GM23338 (cell line): Measurements from ENCODE around the gene WNT2. TPM values are rescaled to one million over a fixed set of nuclear protein-coding genes. Genes with fewer than 3 reads are reported as not detected.
A peak's percentile ranks its signal among the peaks of the same experiment; 100 is the strongest.

Experiments
- ATAC-seq: fragments of 200-7000 bp; cut with Tn5 transposase; 3 replicates; pipeline ENCODE4 v1.9.1; 2020
- DNase-seq: peaks from one replicate; pipeline ENCODE4 v3.0.0-alpha.2; 2015; ENCODE audit warnings: low spot score
- H2AFZ ChIP-seq: fragments of 200-600 bp; sonication (generic); 2 replicates; pipeline ENCODE4 v1.8.0; 2016; ENCODE audit warnings: antibody characterized with exemption, mild to moderate bottlenecking, moderate library complexity
- H3F3A ChIP-seq: fragments of 200-600 bp; sonication (generic); replicated peaks from 2 replicates; pipeline ENCODE4 v1.8.0; 2017; ENCODE audit warnings: antibody characterized with exemption, mixed run types, low read depth
- H3K27ac ChIP-seq: fragments of 200-600 bp; sonication (generic); 2 replicates; pipeline ENCODE4 v1.6.1; 2016; ENCODE audit warnings: low read depth
- H3K27me3 ChIP-seq: fragments of 200-600 bp; sonication (generic); 2 replicates; pipeline ENCODE4 v1.8.0; 2016; ENCODE audit warnings: mild to moderate bottlenecking, mixed run types, moderate library complexity; ENCODE audit not compliant: insufficient read depth
- H3K36me3 ChIP-seq: fragments of 200-600 bp; sonication (generic); 2 replicates; pipeline ENCODE4 v1.8.0; 2016; ENCODE audit warnings: mild to moderate bottlenecking; ENCODE audit not compliant: insufficient read depth
- H3K4me1 ChIP-seq: fragments of 200-600 bp; sonication (generic); 2 replicates; pipeline ENCODE4 v1.8.0; 2016; ENCODE audit warnings: mild to moderate bottlenecking, moderate library complexity; ENCODE audit not compliant: insufficient read depth
- H3K4me2 ChIP-seq: fragments of 200-600 bp; sonication (generic); 2 replicates; pipeline ENCODE4 v1.7.1; 2017; ENCODE audit warnings: mixed run types
- H3K4me3 ChIP-seq: fragments of 200-600 bp; sonication (generic); 2 replicates; pipeline ENCODE4 v1.6.1; 2016; ENCODE audit warnings: mixed run types
- H3K79me2 ChIP-seq: fragments of 200-600 bp; sonication (generic); replicated peaks from 2 replicates; pipeline ENCODE4 v1.8.0; 2017; ENCODE audit warnings: mild to moderate bottlenecking; ENCODE audit not compliant: insufficient read depth
- H3K9me2 ChIP-seq: fragments of 200-600 bp; sonication (generic); 2 replicates; pipeline ENCODE4 v1.8.0; 2017; ENCODE audit not compliant: insufficient read depth
- H4K20me1 ChIP-seq: fragments of 200-600 bp; sonication (generic); replicated peaks from 2 replicates; pipeline ENCODE4 v1.8.0; 2017; ENCODE audit warnings: mild to moderate bottlenecking; ENCODE audit not compliant: insufficient read depth
- H3K27ac Mint-ChIP-seq: 2 replicates; pipeline ENCODE4 v1.8.0; 2020; ENCODE audit warnings: inconsistent platforms, mild to moderate bottlenecking, moderate library complexity, mixed read lengths
- H3K27me3 Mint-ChIP-seq: 3 replicates; pipeline ENCODE4 v1.8.0; 2022; ENCODE audit warnings: low read depth, mild to moderate bottlenecking, moderate library complexity, mixed read lengths, inconsistent platforms; ENCODE audit not compliant: insufficient read depth, poor library complexity
- H3K36me3 Mint-ChIP-seq: 3 replicates; pipeline ENCODE4 v1.8.0; 2021; ENCODE audit warnings: low read depth, mild to moderate bottlenecking, inconsistent platforms, moderate library complexity, mixed read lengths
- H3K4me1 Mint-ChIP-seq: 3 replicates; pipeline ENCODE4 v1.8.0; 2020; ENCODE audit warnings: mild to moderate bottlenecking, inconsistent platforms, mixed read lengths
- H3K4me3 Mint-ChIP-seq: 3 replicates; pipeline ENCODE4 v1.8.0; 2021; ENCODE audit warnings: moderate library complexity, mild to moderate bottlenecking, inconsistent platforms, mixed read lengths
- H3K9me3 Mint-ChIP-seq: 3 replicates; pipeline ENCODE4 v1.8.0; 2020; ENCODE audit warnings: moderate library complexity, mild to moderate bottlenecking, inconsistent platforms, mixed read lengths
- CTCF ChIP-seq, 2 experiments: fragments of 200-600 bp in 1 of 2; sonication (generic) in 1 of 2; conservative IDR thresholded peaks; 2 replicates each; pipeline versions ENCODE4 v1.5.1 to v1.6.1; 2016 to 2017; ENCODE audit warnings: antibody characterized with exemption in 2 of 2, low read depth in 2 of 2, mild to moderate bottlenecking in 2 of 2, moderate library complexity in 1 of 2
- ETS1 ChIP-seq: IDR thresholded peaks from 2 replicates; pipeline ENCODE4 v1.6.1; 2016; ENCODE audit warnings: antibody characterized with exemption
- JUNB ChIP-seq: IDR thresholded peaks from one replicate; pipeline ENCODE4 v1.6.1; 2016; ENCODE audit warnings: antibody characterized with exemption; ENCODE audit not compliant: unreplicated experiment
- NANOG ChIP-seq: IDR thresholded peaks from 2 replicates; pipeline ENCODE4 v1.6.1; 2016; ENCODE audit warnings: antibody characterized with exemption, borderline replicate concordance
- REST ChIP-seq: IDR thresholded peaks from one replicate; pipeline ENCODE4 v1.6.1; 2018; ENCODE audit warnings: antibody characterized with exemption; ENCODE audit not compliant: unreplicated experiment
- polyA plus RNA-seq: library from polyadenylated mRNA; unstranded; fragments of >200 nt; fragmentation: Nextera tagmentation; extraction: Ambion mirVana; gene quantifications from 2 replicates; pipeline ENCODE4 v1.2.1, GENCODE V29; 2016
- total RNA-seq: library from RNA; depleted of rRNA; stranded (reverse); fragments of >200 nt; shearing (Covaris generic); gene quantifications from 2 replicates; pipeline ENCODE4 v1.2.3, GENCODE V29; 2014

Gene WNT2
- total and polyA plus RNA-seq, 2 experiments from 2014 or later, result not detected

GRCh38 chr7:117249696-117250095 lies 73.2 kb downstream of the WNT2 start:
- ATAC-seq (no peak), DNase-seq (no peak)
- Mint-ChIP-seq H3K4me1 (no peaks in the 10 kb centered on the region), H3K9me3 (peaks cover 12% of the 10 kb centered on the region), H3K27ac (no peak overlapping the region), H3K4me3 (no peak overlapping the region), H3K36me3 (peaks cover 7% of the 10 kb centered on the region; the same call in 2 of the 3 replicates), H3K27me3 (no peaks in the 10 kb centered on the region)
- H3K4me3 ChIP-seq, result no peak overlapping the region
- no peaks in the 10 kb centered on the region for H3K79me2 ChIP-seq
- no peaks in the 10 kb centered on the region for H3K4me1 ChIP-seq
- peaks cover 17% of the 10 kb centered on the region; the same call in 1 of the 2 replicates for H3K9me2 ChIP-seq
- TF ChIP-seq REST (no peak), CTCF (conservative IDR thresholded peaks at IDR 0.05; ENCODE audit: low read depth in 2 of 2) (no peak)
- no peaks in the 10 kb centered on the region for H3F3A ChIP-seq
- H3K27ac ChIP-seq, result no peak overlapping the region
- H3K27me3 ChIP-seq, result no peaks in the 10 kb centered on the region
- no peak overlapping the region for H3K4me2 ChIP-seq
- no peaks in the 10 kb centered on the region; the same call in 1 of the 2 replicates for H3K36me3 ChIP-seq
- no peaks in the 10 kb centered on the region for H4K20me1 ChIP-seq
- H2AFZ ChIP-seq, result no peak overlapping the region

GRCh38 chr7:117248829-117249228 lies 74.0 kb downstream of the WNT2 start:
- no peaks in the 10 kb centered on the region for H4K20me1 ChIP-seq
- H3K27me3 ChIP-seq, result no peaks in the 10 kb centered on the region
- ATAC-seq, result no peak
- H3F3A ChIP-seq, result no peaks in the 10 kb centered on the region
- Mint-ChIP-seq H3K9me3 (peaks cover 12% of the 10 kb centered on the region), H3K4me1 (no peaks in the 10 kb centered on the region), H3K27ac (no peak overlapping the region), H3K4me3 (no peak overlapping the region), H3K36me3 (peaks cover 7% of the 10 kb centered on the region; the same call in 2 of the 3 replicates), H3K27me3 (no peaks in the 10 kb centered on the region)
- TF ChIP-seq ETS1, result no peak
- no peak for TF ChIP-seq JUNB
- no peak for TF ChIP-seq NANOG
- no peak overlapping the region for H3K4me3 ChIP-seq
- no peak overlapping the region for H3K27ac ChIP-seq
- H3K4me2 ChIP-seq, result no peak overlapping the region
- H3K4me1 ChIP-seq, result no peaks in the 10 kb centered on the region
- no peaks in the 10 kb centered on the region; the same call in 1 of the 2 replicates for H3K36me3 ChIP-seq
- peak overlapping the region; percentile 47 for H2AFZ ChIP-seq
- no peak for DNase-seq
- no peaks in the 10 kb centered on the region for H3K79me2 ChIP-seq
- peaks cover 14% of the 10 kb centered on the region; the same call in 1 of the 2 replicates for H3K9me2 ChIP-seq
